HepG2 (cell line): ENCODE results near the gene MYOZ3. TPM values are rescaled to one million over a fixed set of nuclear protein-coding genes. Genes with fewer than 3 reads are reported as not detected.

Experiments
- ATAC-seq: fragments of 200-7000 bp; cut with Tn5 transposase; 3 replicates; pipeline ENCODE4 v1.9.1; 2020; ENCODE audit warnings: mild to moderate bottlenecking, moderate library complexity
- BruUV-seq: library from RNA; stranded (reverse); fragments of 400-500 nt; replicated peaks from 2 replicates; lab custom pipeline; 2021; lab: Mats Ljungman, UMichigan
- CTCF ChIA-PET: fragments of 300-600 bp; formaldehyde crosslinking; extraction: SDS; loops from one replicate; lab custom pipeline; 2021; ENCODE audit warnings: low total read pairs, inconsistent platforms, low intra/inter-chr PET ratio; lab: Yijun Ruan, JAX
- POLR2A ChIA-PET: fragments of 350-600 bp; sonication (Branson Sonifier 250); formaldehyde crosslinking; loops from one replicate; lab custom pipeline; 2020; ENCODE audit warnings: antibody characterized with exemption, inconsistent platforms; lab: Yijun Ruan, JAX
- DNase-seq: peaks from one replicate; pipeline ENCODE4 v3.0.0-alpha.2; 2015; ENCODE audit warnings: low spot score
- FAIRE-seq: peaks from 3 replicates; lab custom pipeline; 2011; peaks lifted over from hg19 to GRCh38; lab: Jason Lieb, UNC
- H2AFZ ChIP-seq: one replicate; pipeline ENCODE4 v1.6.1; 2011; ENCODE audit warnings: low read length, inconsistent platforms
- H3K27ac ChIP-seq: fragments of 300-600 bp; 3 replicates; pipeline ENCODE4 v1.8.0; 2011; ENCODE audit warnings: mixed run types, mild to moderate bottlenecking, mixed read lengths, low read length, inconsistent platforms; ENCODE audit not compliant: insufficient read depth; ENCODE audit errors: extremely low read length
- H3K27me3 ChIP-seq, 2 experiments: fragments of 200-600 bp in 1 of 2; 2 replicates in 1 of 2; 3 replicates in 1 of 2; pipeline versions ENCODE4 v1.6.0 to v1.8.0; 2011; ENCODE audit warnings: low read length in 2 of 2, mild to moderate bottlenecking in 2 of 2, moderate library complexity in 2 of 2, inconsistent platforms in 1 of 2; ENCODE audit not compliant: insufficient read depth in 2 of 2, control insufficient read depth in 1 of 2
- H3K36me3 ChIP-seq, 2 experiments: fragments of 200-600 bp in 1 of 2; replicated peaks in 1 of 2; 2 replicates in 1 of 2; 3 replicates in 1 of 2; pipeline versions ENCODE4 v1.5.1 to v1.8.0; 2011; ENCODE audit warnings: low read length in 2 of 2, inconsistent platforms in 1 of 2; ENCODE audit not compliant: insufficient read depth in 2 of 2, control insufficient read depth in 1 of 2
- H3K4me1 ChIP-seq: 2 replicates; pipeline ENCODE4 v1.5.1; 2012; ENCODE audit warnings: low read length, inconsistent platforms; ENCODE audit not compliant: insufficient read depth
- H3K4me2 ChIP-seq: 2 replicates; pipeline ENCODE4 v1.6.0; 2011; ENCODE audit warnings: low read depth, low read length, inconsistent platforms
- H3K4me3 ChIP-seq, 3 experiments: fragments of 200-600 bp in 1 of 3; sonication (generic), shearing (Covaris generic) in 1 of 3; replicated peaks in 1 of 3; 2 replicates each; pipeline ENCODE4 v1.5.1; 2011 to 2016; ENCODE audit warnings: low read length in 3 of 3, inconsistent platforms in 2 of 3, low read depth in 2 of 3, mild to moderate bottlenecking in 2 of 3, control low read depth in 1 of 3, mixed read lengths in 1 of 3; ENCODE audit not compliant: insufficient read depth in 1 of 3
- H3K79me2 ChIP-seq: one replicate; pipeline ENCODE4 v1.6.1; 2011; ENCODE audit warnings: low read length, inconsistent platforms; ENCODE audit not compliant: insufficient read depth
- H3K9ac ChIP-seq: 2 replicates; pipeline ENCODE4 v1.6.0; 2011; ENCODE audit warnings: mild to moderate bottlenecking, low read depth, low read length, inconsistent platforms; ENCODE audit not compliant: insufficient read depth
- H3K9me3 ChIP-seq: 2 replicates; pipeline ENCODE4 v1.5.1; 2012; ENCODE audit warnings: mild to moderate bottlenecking, low read length
- H4K20me1 ChIP-seq: 2 replicates; pipeline ENCODE4 v1.6.0; 2011; ENCODE audit warnings: inconsistent platforms, mild to moderate bottlenecking, low read length, moderate library complexity; ENCODE audit not compliant: insufficient read depth
- ARNT2 ChIP-seq: sonication (generic); formaldehyde crosslinking; IDR thresholded peaks from 2 replicates; pipeline ENCODE4 v1.8.0; 2022; ENCODE audit warnings: mild to moderate bottlenecking, low read depth, missing genetic modification reagents, moderate library complexity
- CBFB ChIP-seq: sonication (generic); formaldehyde crosslinking; IDR thresholded peaks from 2 replicates; pipeline ENCODE4 v1.4.0; 2020; ENCODE audit warnings: missing genetic modification reagents
- CENPX ChIP-seq: sonication (generic); formaldehyde crosslinking; IDR thresholded peaks from 2 replicates; pipeline ENCODE4 v1.9.0; 2021; ENCODE audit warnings: mild to moderate bottlenecking, missing genetic modification reagents, moderate library complexity
- GLMP ChIP-seq: sonication (generic); formaldehyde crosslinking; IDR thresholded peaks from 2 replicates; pipeline ENCODE4 v1.9.0; 2021; ENCODE audit warnings: missing genetic modification reagents, mild to moderate bottlenecking, borderline replicate concordance
- HMGA1 ChIP-seq: sonication (generic); formaldehyde crosslinking; conservative IDR thresholded peaks from 2 replicates; pipeline ENCODE4 v1.4.0; 2020; ENCODE audit warnings: missing genetic modification reagents
- IKZF1 ChIP-seq: fragments of 450-650 bp; IDR thresholded peaks from 2 replicates; pipeline ENCODE4 v1.7.1; 2016
- NBN ChIP-seq: fragments of 450-650 bp; conservative IDR thresholded peaks from 2 replicates; pipeline ENCODE4 v1.6.1; 2017
- NFATC3 ChIP-seq: sonication (generic); formaldehyde crosslinking; IDR thresholded peaks from 2 replicates; pipeline ENCODE4 v1.5.1; 2020; ENCODE audit warnings: mild to moderate bottlenecking, missing genetic modification reagents
- RARA ChIP-seq: IDR thresholded peaks from 2 replicates; pipeline ENCODE4 v1.6.1; 2016; ENCODE audit warnings: missing genetic modification reagents, missing compliant biosample characterization
- RFX3 ChIP-seq: IDR thresholded peaks from 2 replicates; pipeline ENCODE4 v1.6.1; 2016; ENCODE audit warnings: missing biosample characterization, missing genetic modification reagents
- ZNF17 ChIP-seq: sonication (generic); formaldehyde crosslinking; IDR thresholded peaks from 2 replicates; pipeline ENCODE4 v1.5.0; 2020; ENCODE audit warnings: mild to moderate bottlenecking, missing genetic modification reagents
- ZNF230 ChIP-seq: sonication (generic); formaldehyde crosslinking; IDR thresholded peaks from 2 replicates; pipeline ENCODE4 v1.4.0; 2020; ENCODE audit warnings: mild to moderate bottlenecking, missing genetic modification reagents
- ZNF367 ChIP-seq: sonication (generic); formaldehyde crosslinking; IDR thresholded peaks from 2 replicates; pipeline ENCODE4 v1.4.0; 2020; ENCODE audit warnings: missing genetic modification reagents, borderline replicate concordance
- ZNF616 ChIP-seq: sonication (generic); formaldehyde crosslinking; IDR thresholded peaks from 2 replicates; pipeline ENCODE4 v1.5.0; 2020; ENCODE audit warnings: low read depth, mild to moderate bottlenecking, missing genetic modification reagents
- ZNF883 ChIP-seq: sonication (generic); formaldehyde crosslinking; IDR thresholded peaks from 2 replicates; pipeline ENCODE4 v1.5.1; 2020; ENCODE audit warnings: mild to moderate bottlenecking, missing genetic modification reagents; ENCODE audit errors: not compliant biosample characterization
- WGBS: methylation state at CpG from one replicate; pipeline ENCODE4 v1.1.6; 2017; ENCODE audit warnings: low lambda C conversion rate; 5-methylcytosine and 5-hydroxymethylcytosine counted together
- in situ Hi-C: cut with HindIII; loops from 2 replicates; pipeline ENCODE4 v1.10.0; 2017; ENCODE audit warnings: low pct_unique_long_range_greater_than_20kb; ENCODE audit not compliant: extremely low pct_ligation_motif_present
- intact Hi-C: fragments of 100-400 bp; cut with micrococcal nuclease; formaldehyde crosslinking; loops from one replicate; pipeline ENCODE4 v1.10.0; 2022; ENCODE audit not compliant: unreplicated experiment
- polyA plus RNA-seq, 8 experiments: library from polyadenylated mRNA; depleted of rRNA in 3 of 8; stranded (reverse) in 7 of 8; unstranded in 1 of 8; fragments of >200 nt; fragmentation: Illumina TruSeq in 4 of 8; extraction: Trizol in 4 of 8; gene quantifications; 2 replicates each; pipeline versions ENCODE4 v1.2.1 to v1.2.3, GENCODE V29; 2011 to 2016; ENCODE audit warnings: low read depth in 4 of 8, missing spikeins in 1 of 8, mixed read lengths in 1 of 8; ENCODE audit not compliant: insufficient read depth in 1 of 8
- total RNA-seq, 5 experiments: library from RNA; depleted of rRNA; stranded (reverse); fragments of >200 nt; fragmentation: Illumina TruSeq; extraction: Trizol; gene quantifications; 2 replicates each; pipeline ENCODE4 v1.2.3, GENCODE V29; 2016; ENCODE audit warnings: low read depth in 1 of 5

MYOZ3 gene
- total and polyA plus RNA-seq, 2 of the 13 experiments (the other 11 are each of a cell fraction or from before 2014, with no cell fraction given) = 0.05 TPM; not detected in 1

- no TSS peak for BruUV-seq
- TF ChIP-seq ZNF616 (CRISPR knock-in tag) (no peak), IKZF1 (no peak), NFATC3 (no peak), CBFB (CRISPR knock-in tag) (no peak), ZNF367 (CRISPR knock-in tag) (no peak), HMGA1 (CRISPR knock-in tag) (no peak), ZNF17 (no peak), ZNF883 (CRISPR knock-in tag) (no peak), ZNF230 (CRISPR knock-in tag) (no peak), CENPX (no peak), RARA (CRISPR knock-in tag) (no peak), RFX3 (no peak), NBN (no peak), ARNT2 (CRISPR knock-in tag) (no peak), GLMP (CRISPR knock-in tag) (no peak)
- 30% methylated on average over 4 of the region's 4 CpGs for WGBS
- Histone ChIP-seq H3K9me3 (no peaks in the 10 kb centered on the region), H2AFZ (no peak overlapping the region), H3K27ac (no peak overlapping the region), H3K4me2 (no peak overlapping the region), H3K9ac (no peak overlapping the region), H4K20me1 (no peaks in the 10 kb centered on the region), H3K4me3 (no peak overlapping the region), H3K79me2 (no peaks in the 10 kb centered on the region), H3K4me1 (peaks cover 74% of the 10 kb centered on the region), H3K27me3 (peaks cover 0 to 21% of the 10 kb centered on the region in 2 experiments; a peak in 2 of 5 replicates), H3K36me3 (no peaks in the 10 kb centered on the region)
- POLR2A ChIA-PET = no interaction called here
- FAIRE-seq (no peak), DNase-seq (no peak), ATAC-seq (no peak)
- CTCF ChIA-PET = no interaction called here
- intact Hi-C loops (no loop called here), in situ Hi-C loops (no loop called here)
Observed at GRCh38 chr5:150612905-150613670, 48.0 kb upstream of the MYOZ3 start.
